ENCODE results near the gene NKAIN2. TPM values are rescaled to one million over a fixed set of nuclear protein-coding genes. Genes with fewer than 3 reads are reported as not detected.
"Not testable (repeated sequence)": the region's sequence is repeated elsewhere in the genome, so short reads cannot be mapped to it uniquely, and the experiment has no call there.

The NKAIN2 gene
- total RNA-seq, 4 donors from 2014 or later, result 0.19 TPM; not detected in 3

GRCh38 chr6:124719913-124720312, 916.2 kb downstream of the NKAIN2 start:
- no peaks in the 10 kb centered on the region for H3K4me1 ChIP-seq
- H3K36me3 ChIP-seq, result no peaks in the 10 kb centered on the region
- H3K4me3 ChIP-seq, result no peak overlapping the region
- intact Hi-C loops (cut with DNase I), result no loop called here
- no peak overlapping the region for H3K27ac ChIP-seq
- H3K27me3 ChIP-seq, result no peaks in the 10 kb centered on the region
- DNase-seq, result no peak
- no peak for TF ChIP-seq POLR2A (IDR thresholded peaks at IDR 0.05)
- TF ChIP-seq, protein P1, sequence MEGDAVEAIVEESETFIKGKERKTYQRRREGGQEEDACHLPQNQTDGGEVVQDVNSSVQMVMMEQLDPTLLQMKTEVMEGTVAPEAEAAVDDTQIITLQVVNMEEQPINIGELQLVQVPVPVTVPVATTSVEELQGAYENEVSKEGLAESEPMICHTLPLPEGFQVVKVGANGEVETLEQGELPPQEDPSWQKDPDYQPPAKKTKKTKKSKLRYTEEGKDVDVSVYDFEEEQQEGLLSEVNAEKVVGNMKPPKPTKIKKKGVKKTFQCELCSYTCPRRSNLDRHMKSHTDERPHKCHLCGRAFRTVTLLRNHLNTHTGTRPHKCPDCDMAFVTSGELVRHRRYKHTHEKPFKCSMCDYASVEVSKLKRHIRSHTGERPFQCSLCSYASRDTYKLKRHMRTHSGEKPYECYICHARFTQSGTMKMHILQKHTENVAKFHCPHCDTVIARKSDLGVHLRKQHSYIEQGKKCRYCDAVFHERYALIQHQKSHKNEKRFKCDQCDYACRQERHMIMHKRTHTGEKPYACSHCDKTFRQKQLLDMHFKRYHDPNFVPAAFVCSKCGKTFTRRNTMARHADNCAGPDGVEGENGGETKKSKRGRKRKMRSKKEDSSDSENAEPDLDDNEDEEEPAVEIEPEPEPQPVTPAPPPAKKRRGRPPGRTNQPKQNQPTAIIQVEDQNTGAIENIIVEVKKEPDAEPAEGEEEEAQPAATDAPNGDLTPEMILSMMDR (IDR thresholded peaks at IDR 0.05), result no peak
- no peaks in the 10 kb centered on the region for H3K9me3 ChIP-seq

- DNase-seq, result no peak
- H3K27me3 ChIP-seq, result no peaks in the 10 kb centered on the region
- intact Hi-C loops (cut with DNase I), result no loop called here
- H3K27ac ChIP-seq, result no peak overlapping the region
- no peaks in the 10 kb centered on the region for H3K36me3 ChIP-seq
- no peak overlapping the region for H3K4me3 ChIP-seq
- no peaks in the 10 kb centered on the region for H3K9me3 ChIP-seq
- 82 to 95% methylated on average over 5 to 9 of the region's 11 CpGs for WGBS, 2 donors
- TF ChIP-seq POLR2A (IDR thresholded peaks at IDR 0.05), result no peak
- TF ChIP-seq, protein P1 (IDR thresholded peaks at IDR 0.05), result no peak
- no peaks in the 10 kb centered on the region for H3K4me1 ChIP-seq
Measured at GRCh38 chr6:124721331-124721730, 917.7 kb downstream of the NKAIN2 start.

DNA sequence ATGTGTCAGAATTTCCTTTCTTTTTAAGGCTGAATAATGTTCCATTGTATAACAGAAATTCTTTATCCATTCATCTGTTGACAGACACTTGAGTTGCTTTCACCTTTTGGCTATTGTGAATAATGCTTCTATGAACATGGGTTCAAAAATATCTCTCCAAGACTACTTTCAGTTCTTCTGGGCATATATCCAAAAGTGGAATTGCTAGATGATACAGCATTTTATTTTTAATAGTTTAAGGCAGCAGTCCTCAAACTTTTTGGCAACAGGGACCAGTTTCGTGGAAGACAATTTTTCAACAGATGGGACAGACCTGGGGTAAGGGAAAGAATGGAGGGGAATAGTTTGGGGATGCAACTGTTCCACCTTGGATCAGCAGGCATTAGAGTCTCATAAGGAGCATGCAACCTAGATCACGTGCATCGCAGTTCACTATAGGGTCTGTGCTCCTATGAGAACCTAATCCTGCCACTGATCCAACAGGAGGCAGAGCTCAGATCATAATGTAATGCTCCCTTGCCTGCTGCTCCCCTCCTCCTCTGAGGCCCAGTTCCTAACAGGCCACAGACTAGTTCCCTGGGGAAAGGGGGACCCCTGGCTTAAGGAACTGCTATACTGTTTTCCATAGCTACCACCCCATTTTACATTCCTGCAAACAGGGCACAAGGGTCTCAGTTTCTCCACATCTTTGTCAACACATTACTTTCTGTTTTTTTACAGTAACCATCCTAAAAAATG, 918.6 kb downstream of the NKAIN2 start:
- H3K36me3 ChIP-seq, result no peaks in the 10 kb centered on the region
- no peak for DNase-seq

DNA sequence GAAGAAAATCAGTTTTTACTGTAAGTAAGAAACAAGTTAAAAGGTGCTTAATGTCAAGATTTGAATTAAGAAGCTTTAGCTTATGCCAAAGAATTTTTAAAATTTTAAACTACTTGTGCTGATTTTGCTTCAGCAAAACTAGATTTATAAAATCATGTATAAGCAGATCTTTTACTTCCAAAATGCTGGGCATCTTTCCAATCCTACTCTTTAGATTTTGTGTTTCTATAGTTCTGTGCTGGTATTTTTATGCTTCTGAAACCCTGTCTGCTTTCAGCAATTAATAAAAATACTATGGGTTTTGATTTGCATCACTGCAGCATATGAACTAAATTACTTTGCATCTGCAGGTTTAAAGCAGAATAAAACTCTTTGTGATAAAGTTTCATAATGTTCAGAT, 920.0 kb downstream of the NKAIN2 start:
- H3K9me3 ChIP-seq, result no peaks in the 10 kb centered on the region
- H3K4me3 ChIP-seq, result no peak overlapping the region
- H3K27ac ChIP-seq, result no peak overlapping the region
- no peak for DNase-seq
- H3K4me1 ChIP-seq, result no peaks in the 10 kb centered on the region
- H3K36me3 ChIP-seq, result no peaks in the 10 kb centered on the region
- intact Hi-C loops (cut with DNase I), result no loop called here
- H3K27me3 ChIP-seq, result no peaks in the 10 kb centered on the region
- TF ChIP-seq POLR2A (IDR thresholded peaks at IDR 0.05), result no peak

More for the DNA sequence above, 918.6 kb downstream of the NKAIN2 start:
- H3K4me1 ChIP-seq, result no peaks in the 10 kb centered on the region
- intact Hi-C loops (cut with DNase I), result no loop called here
- H3K4me3 ChIP-seq, result no peak overlapping the region
- H3K27ac ChIP-seq, result no peak overlapping the region
- TF ChIP-seq, protein P1 (IDR thresholded peaks at IDR 0.05), result no peak
- TF ChIP-seq POLR2A (IDR thresholded peaks at IDR 0.05), result no peak
- 47 to 53% methylated on average over 2 to 3 of the region's 3 CpGs for WGBS, 2 donors
- H3K27me3 ChIP-seq, result no peaks in the 10 kb centered on the region
- H3K9me3 ChIP-seq, result no peaks in the 10 kb centered on the region

- H3K4me1 ChIP-seq; H3K27ac ChIP-seq; DNase-seq; H3K27me3 ChIP-seq; H3K4me3 ChIP-seq; intact Hi-C loops (cut with DNase I); H3K36me3 ChIP-seq; H3K9me3 ChIP-seq: not testable (repeated sequence)
- 80 to 83% methylated on average over 1 of the region's 1 CpG for WGBS, 2 donors
Measured at GRCh38 chr6:124737804-124738203, 934.1 kb downstream of the NKAIN2 start.

GRCh38 chr6:124738482-124738881, 934.8 kb downstream of the NKAIN2 start:
- H3K36me3 ChIP-seq, result no peaks in the 10 kb centered on the region
- intact Hi-C loops (cut with DNase I), result no loop called here

More at GRCh38 chr6:124738482-124738881, 934.8 kb downstream of the NKAIN2 start:
- Histone ChIP-seq H3K9me3 (no peaks in the 10 kb centered on the region), H3K27me3 (no peaks in the 10 kb centered on the region), H3K4me3 (no peak overlapping the region), H3K4me1 (no peaks in the 10 kb centered on the region), H3K27ac (no peak overlapping the region)
- DNase-seq, result no peak
- TF ChIP-seq POLR2A (IDR thresholded peaks at IDR 0.05), result no peak
- TF ChIP-seq, protein P1 (IDR thresholded peaks at IDR 0.05), result no peak
